ENCODE data around the gene PARD3.
"Not testable (repeated sequence)": the region's sequence is repeated elsewhere in the genome, so short reads cannot be mapped to it uniquely, and the experiment has no call there.

The PARD3 gene

DNA sequence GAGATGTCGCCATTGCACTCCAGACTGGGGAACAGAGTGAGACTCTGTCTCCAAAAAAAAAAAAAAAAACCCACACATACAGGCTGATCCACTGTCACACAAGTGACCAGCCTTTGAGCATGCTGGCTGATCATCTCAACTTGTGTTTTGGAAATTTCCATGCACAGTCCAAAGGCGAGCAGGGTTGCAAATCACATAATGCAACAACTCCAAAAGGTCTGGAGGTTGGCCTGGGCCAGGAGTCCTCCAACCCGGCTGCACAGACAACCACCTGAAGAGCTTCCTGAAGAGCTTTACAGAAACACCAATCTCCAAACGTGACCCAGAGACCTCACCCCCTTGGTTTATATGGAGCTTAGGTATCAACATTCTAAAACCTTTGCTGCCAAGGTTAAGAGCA lies 16.4 kb downstream of the PARD3 start:
- DNase-seq (ENCODE audit: low read depth, low spot score) = no peak

DNA sequence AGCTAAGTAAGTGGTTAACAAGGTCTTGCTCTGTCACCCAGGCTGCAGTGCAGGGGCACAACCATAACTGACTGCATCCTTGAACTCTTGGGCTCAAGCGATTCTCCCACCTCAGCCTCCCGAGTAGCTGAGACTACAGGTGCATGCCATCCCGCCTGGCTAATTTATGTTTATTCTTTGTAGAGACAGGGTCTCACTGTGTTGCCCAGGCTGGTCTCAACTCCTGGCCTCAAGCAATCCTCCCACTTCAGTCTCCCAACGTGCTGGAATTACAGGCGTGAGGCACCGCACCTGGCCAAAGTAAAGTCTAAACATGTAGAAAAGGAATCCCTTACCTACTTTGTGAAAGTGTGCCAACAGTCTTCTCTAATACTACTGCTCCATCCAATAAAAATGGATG lies 17.9 kb downstream of the PARD3 start:
- no peak for DNase-seq (ENCODE audit: low read depth, low spot score)

DNA sequence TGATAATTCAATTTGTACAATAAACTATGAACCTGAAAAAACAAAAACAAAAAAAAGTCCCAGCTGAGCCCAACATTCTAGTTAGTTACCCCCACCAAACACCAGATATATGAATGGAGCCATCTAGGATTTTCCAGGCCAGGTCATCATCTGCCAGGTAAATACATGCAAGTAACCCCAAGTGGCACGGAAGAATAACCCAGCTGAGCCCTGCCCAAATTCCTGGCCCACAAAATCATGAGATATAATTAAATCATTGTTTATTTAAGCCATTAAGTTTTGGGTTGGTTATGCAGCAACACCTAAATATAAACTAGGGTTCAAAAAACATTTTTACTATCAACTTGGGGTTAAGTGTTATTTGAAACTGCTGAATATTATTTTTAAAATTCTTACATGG lies 19.0 kb downstream of the PARD3 start:
- no peak for DNase-seq (ENCODE audit: low read depth, low spot score)

DNA sequence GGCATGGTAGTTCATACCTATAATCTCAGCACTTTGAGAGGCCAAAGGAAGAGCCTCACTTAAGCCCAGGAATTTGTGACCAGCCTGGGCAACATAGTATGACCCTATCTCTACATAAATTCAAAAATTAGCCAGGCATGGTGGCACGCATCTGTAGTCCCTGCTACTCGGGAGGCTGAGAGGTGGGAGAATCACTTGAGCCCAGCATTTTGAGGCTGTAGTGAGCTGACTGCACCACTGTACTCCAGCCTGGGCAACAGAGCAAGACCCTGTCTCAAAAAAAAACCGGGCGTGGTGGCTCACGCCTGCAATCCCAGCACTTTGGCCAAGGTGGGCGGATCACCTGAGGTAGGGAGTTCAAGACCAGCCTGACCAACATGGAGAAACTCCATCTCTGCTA lies 19.8 kb downstream of the PARD3 start:
- no peak for DNase-seq (ENCODE audit: low read depth, low spot score)

DNA sequence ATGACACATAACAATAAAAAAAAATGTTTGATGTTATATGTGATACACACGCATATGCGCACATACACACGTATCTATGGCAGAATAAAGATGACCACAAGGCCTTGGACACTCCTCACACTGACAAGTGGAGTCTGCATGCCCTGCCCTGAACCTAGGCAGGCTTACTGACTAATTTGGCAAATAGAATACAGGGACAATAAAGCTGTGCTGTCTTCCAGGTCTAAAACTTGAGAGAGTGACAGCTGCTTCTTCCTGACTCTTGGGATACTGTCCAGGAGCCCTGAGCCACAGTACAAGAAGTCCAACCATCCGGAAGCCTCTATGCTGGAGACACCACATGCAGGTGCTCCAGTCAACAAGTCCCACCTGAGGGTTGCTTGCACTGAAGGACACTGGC lies 20.3 kb downstream of the PARD3 start:
- DNase-seq (ENCODE audit: low read depth, low spot score) = no peak

DNA sequence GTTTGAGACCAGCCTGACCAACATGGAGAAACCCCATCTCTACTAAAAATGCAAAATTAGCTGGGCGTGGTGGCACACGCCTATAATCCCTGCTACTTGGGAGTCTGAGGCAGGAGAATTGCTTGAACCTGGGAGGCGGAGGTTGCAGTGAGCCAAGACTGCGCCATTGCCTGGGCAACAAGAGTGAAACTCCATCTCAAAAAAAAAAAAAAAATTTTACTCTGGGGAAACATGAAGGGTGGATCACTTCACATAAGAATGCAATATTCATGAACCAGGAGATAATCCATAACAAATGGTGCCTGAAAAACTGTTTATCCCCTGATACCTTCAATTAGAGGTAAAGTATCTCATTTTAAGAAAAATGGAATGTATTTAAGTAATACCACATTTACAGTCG lies 21.5 kb downstream of the PARD3 start:
- not testable (repeated sequence) for DNase-seq (ENCODE audit: low read depth, low spot score)

DNA sequence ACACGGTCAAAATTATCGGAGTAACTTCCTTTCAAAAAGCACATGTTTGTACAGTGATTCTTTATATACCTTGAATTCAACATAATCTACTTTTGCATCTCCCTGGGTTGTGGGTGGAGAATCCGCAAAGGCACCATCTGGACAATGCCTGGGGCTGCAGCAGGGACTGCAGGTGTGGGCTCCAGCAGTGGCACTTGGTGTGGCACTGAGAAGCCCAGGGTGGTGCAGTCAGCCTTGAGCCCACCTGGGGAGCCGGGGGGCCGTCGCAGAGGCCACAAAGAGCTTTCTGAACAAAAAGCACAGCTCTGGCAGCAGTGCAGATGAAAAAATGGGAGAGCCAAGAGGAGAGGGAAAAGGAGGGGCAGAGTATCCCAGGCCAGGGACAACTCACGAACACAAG lies 22.2 kb downstream of the PARD3 start:
- no peak for DNase-seq (ENCODE audit: low read depth, low spot score)

DNA sequence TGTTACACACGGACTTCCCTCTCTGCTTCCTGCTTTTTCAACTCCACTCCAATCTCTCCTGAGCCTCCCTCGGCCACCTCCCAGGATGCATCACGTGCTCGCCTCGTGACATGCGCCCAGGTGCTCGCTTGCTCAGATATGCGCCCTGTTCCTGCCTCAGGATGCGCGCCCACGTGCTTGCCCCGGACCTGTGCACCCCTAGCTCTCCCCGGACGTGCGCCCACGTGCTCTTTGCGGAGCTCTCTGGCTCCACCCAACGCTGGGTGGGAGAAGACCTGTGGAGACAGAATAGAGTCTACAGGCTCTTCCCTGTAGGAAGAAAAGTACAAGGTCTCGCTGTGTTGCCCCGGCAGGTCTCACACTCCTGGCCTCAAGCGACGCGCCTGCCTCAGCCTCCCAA lies 23.1 kb downstream of the PARD3 start:
- DNase-seq (ENCODE audit: low read depth, low spot score) = no peak

DNA sequence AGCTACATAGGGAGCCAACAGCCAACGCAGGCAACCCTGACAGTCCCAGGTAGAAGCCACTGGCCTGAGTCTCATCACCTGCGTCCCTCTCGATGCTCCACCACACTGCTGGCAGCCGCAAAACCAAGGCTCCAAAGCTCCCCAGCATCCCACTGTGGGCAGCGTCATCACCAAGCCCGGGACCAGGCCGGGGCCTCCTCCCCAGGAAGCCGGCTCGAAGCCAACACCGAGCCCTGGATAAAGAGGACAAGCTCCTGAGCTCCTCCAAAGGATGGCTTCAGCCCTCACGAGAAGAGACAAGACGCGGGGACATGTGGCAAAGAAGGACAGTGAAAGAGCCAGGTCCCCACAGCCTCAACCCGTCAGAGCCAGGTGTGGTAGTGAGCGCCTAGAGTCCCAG lies 23.9 kb downstream of the PARD3 start:
- DNase-seq (ENCODE audit: low read depth, low spot score) = no peak

DNA sequence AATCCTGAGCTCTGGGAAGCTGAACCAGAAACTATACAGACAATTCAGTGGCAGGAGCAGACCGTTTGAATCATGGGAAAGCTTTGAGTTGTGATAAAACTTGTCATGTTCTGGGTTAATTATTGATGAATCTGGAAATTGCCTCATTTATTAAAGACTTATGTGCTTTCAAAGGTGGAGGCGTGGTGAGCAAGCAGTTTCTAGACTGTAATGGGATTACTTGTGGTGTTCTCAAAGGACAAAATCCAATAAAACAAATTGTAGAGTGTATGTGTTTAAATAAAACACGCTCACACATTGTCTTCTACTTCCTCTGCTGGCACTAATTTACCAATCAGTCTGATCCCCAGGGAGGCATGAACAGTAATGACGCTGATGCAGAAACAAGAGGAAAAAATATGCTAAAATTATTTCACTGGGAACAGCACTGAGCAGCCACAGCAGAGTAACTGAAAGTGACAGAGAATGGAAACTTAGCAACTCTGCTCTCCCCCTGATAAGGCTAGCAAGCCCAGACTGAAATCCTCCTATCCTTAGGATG lies 25.1 kb downstream of the PARD3 start:
- no peak for DNase-seq (ENCODE audit: low read depth, low spot score)

DNA sequence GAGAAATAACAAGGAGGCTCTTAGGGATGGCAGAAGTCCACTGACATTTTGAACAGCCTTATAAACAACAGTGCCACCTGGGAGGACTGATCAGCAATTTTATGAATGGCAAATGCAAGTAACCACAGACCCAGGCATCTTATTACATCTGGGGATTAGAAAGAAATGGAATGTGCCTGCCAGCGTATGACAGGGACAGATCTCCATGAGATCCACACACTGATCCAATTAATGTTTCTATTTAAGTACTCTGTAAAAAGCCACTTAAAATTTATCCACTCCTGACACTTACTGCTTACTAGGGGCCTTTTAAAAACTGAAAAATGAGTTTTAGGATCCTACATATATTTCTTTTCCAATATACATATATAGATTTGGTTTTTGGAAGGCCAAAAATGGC lies 28.6 kb downstream of the PARD3 start:
- DNase-seq (ENCODE audit: low read depth, low spot score) = no peak

DNA sequence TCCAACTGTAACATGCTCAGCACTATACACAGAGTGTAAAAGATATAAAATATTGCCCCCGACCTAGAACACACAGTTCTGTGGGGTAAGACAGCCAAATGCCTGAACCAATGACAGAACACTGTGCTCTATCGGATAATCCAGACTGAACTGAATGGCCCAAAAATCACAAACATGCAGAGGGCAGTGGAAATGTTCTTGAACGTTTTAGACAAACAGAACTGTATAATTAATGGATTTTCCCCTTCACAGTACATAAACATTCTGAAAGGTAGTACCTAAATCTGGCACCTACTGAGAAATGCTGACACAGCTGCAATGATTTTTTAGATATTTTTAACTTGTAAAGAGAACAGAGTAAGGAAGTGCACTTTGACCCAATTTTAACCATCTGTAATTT lies 33.4 kb downstream of the PARD3 start:
- DNase-seq (ENCODE audit: low read depth, low spot score) = no peak

DNA sequence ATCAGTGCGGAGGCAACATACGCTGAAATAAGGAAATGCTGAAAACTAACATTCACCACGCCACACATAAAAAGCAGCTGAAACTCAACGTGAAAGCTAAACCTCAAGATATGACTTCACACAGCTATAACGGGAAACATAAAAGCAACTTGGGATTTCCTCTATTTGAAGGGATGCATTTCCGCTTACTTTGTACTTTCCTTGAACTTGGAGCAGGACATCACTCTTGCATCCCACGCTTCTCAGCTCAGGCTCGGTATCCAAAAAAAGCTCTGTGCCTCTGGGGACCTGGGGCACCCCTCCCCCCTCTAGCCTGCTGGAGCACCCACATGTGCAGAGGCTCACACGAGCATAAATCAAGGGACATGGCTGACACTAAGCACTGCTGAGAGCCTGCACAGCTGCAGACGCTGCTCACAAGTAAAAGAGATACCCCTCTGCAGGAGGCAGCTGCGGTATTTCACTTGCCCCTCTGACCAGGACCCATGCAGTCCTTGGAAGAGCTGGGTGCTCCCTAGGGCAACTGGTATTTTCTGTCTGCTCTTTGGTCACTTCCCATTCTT lies 34.2 kb downstream of the PARD3 start:
- peak; percentile 73 for DNase-seq (ENCODE audit: low read depth, low spot score)

DNA sequence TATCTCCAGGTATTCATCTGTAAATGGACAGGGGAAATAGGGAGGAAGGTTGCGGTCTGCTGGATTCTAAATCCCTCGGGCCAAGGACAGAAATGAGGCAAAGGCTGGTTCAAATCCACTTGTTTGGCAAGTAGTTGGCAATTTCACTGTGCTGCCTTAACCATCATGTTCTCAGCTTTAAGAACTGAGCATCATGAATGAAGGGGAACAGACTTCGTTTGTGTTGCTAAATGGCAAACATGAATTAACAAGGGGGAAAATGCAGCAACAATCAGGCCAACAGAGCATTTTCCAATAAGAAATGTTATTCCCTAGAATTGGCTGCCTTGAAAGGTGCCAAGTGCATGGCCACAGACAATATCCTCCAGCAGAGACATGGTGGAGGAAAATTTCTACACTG lies 36.9 kb downstream of the PARD3 start:
- DNase-seq (ENCODE audit: low read depth, low spot score) = no peak

DNA sequence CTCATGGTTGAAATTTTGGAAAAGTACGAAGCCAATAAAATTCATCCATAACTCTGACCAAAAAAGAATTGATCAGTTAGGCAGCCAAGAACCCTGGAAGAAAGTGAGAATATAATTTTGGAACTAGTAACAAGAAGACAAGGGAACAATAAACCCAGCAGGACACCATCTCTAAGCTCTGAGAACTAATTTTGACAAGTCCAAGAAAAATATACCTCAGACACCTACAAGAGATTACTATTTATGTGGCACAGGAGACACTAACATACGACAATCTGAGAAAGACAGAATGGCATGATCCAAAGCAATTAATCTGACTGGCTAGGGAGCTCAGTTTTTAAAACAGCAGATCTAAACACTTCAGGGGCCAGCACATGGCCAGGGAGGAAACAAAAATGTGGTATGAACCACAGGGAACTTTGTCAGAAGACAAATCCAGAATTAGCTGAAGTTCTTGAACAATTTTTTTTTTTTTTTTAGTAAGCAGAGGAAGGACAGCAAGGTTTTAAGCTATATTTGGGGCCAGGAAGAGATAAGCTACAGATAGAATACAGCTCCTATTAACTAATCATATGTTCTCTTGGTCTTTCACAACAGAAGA lies 38.9 kb downstream of the PARD3 start:
- DNase-seq (ENCODE audit: low read depth, low spot score) = no peak

DNA sequence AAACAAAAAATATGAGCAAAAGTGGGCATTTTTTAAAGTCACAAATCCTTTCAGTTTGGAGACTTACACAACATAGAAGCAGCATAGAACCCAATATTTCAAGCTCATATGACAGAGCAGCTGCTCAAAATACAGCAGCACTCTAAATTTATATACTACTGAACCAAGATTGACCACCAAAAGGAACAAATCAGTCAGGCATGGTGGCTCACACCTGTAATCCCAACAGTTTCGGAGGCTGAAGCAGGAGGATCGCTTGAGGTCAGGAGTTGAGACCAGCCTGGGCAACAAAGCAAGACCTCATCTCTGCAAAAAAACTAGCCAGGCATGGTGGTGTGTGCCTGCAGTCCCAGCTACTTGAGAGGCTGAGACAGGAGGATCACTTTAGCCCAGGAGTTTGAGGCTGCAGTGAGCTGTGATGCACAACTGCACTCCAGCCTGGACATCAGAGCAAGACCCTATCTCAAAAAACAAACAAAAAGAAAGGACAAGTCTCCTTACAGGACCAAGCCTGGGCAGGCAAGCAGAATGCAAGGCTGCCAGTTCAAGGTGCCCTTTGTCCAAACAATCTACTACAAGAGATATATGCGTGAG lies 40.0 kb downstream of the PARD3 start:
- DNase-seq (ENCODE audit: low read depth, low spot score) = no peak

DNA sequence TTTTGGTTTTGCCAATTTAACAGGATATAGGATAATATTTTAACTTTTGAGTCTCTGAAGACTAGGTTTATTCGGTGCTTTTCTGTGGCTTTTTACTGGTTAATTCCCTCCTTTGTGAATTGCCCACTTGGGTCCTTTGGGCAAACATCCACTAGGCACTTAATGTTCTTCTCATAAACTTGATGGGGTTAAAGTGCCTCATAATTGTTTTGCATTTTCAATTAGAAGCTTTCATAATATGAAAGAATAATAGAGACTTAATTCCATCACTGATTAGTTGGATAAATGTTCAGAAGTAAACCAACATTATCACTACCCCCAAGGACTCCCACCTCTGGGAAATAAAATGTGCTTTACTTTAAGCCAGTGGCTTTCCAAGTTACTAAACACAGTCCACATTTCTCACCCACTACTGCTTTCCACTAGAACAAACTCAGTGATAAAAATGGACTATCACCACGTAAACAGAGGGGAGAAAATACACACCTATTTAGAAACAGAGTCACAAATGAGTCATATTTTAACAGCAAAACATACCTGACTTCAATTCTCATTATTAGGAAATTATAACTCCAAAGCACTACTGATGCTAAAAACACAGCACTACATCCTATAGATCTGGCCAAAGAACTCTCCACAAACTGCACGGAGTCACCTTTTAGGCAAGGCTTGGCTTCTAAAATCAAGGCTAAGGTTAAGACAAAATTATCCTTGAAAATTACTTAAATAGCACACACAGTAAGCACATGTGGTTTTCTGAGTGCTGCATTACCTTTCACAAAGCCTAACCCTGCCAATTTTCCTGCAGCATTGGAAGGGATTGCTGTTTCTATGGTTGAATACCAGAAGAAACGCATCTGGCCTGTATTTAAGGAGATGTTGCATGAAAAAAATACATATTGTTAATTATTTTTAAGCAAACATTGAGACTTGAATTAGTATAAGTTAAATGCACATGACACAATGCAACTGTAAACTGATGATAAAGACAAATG lies 41.2 kb downstream of the PARD3 start:
- no peak for DNase-seq (ENCODE audit: low read depth, low spot score)

DNA sequence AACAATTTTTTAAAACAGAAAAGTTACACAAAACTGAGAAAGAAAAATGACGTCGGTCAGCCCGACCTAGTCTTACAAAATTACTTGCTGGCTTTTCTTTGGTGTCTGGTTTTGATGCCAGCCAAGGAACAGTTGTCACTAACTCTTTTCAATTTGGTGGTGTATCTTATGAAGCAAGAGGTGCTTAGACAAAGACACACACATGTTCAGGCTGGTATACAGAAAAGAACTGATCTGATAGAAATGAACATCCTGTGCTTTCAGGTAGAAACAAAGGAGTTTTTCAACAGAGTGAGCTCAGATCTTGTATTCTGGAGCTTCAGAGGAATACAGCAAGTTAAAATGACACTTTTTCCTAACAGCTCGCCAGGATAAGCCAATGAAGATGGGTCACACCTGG lies 43.6 kb downstream of the PARD3 start:
- DNase-seq (ENCODE audit: low read depth, low spot score) = no peak

DNA sequence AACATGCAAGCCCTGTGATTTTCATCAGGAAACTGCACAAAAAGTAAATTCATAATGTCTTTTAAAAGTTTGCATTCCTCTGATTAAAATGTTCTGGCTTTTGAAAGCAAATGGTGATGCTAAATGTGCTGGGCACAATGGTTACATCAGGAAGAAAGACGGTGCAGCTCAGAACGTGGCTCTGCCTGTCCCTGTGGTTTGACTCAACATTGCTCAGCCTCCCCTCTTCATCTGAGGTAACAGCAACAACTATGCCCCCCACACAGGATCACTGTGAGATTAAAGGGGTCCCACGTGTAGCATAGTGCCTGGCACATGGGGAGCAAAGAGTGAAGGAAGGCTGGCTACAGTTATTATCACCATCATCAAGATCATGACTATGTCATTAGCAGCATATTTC lies 44.0 kb downstream of the PARD3 start:
- no peak for DNase-seq (ENCODE audit: low read depth, low spot score)

DNA sequence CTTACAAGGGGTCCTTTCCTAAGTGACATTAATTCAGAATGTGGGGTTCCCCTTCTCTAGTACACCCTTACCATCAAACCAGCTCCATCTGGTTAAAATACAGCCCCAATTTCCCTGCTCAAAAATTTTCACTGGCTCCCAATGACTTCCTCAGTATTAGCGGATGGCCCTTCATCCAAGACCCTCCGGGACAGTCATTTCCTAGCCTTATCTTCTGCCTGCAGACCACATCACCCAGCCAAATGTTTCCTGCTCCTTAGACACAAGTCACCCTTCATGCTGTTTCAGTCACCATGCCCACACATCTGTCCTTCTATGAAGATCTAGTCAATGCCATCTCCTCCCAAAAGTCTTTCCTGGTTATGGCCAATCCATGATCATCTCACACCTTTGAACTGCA lies 45.2 kb downstream of the PARD3 start:
- no peak for DNase-seq (ENCODE audit: low read depth, low spot score)

DNA sequence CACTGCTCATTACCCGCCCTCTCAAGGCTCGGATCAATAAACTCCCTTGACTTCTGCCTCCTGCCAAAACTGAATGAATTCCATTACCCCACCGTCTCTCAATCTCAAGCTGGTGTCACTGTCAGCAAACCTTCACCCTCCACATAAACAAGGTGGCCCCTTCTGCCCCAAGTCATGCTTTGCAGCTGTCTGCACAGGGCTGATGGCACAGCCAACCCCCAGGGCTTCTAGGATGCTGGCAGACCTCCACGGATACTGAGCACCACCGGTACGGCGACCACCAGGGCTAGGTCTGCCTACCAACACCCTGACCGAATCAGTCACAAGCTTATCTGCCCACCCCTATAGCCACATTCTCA lies 46.1 kb downstream of the PARD3 start:
- no peak for DNase-seq (ENCODE audit: low read depth, low spot score)

DNA sequence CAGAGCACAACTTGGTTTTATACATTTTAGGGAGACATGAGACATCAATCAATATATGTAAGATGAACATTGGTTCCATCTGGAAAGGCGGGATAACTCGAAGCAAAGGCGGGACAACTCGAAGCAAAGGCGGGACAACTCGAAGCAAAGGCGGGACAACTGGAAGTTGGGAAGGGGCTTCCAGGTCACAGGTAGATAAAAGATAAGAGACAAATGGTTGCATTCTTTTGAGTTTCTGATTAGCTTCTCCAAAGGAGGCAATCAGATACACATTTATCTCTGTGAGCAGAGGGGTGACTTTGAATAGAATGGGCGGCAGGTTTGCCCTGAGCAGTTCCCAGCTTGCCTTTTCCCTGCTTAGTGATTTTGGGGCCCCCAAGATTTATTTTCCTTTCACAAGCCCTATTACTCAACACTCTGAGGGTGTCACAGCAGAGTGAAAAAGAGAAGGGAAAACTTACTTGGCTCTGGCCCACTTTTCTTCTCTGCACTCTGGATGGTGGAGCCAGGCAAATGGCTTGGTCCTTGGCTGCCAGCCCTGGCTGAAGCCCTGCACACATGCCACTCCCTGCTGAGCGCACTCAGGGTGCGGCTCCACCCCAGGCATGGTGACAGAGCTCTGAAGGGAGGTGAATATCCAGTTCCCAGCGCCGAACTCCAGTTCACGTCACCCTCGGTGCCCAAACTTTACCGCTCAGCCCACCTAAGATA lies 46.7 kb downstream of the PARD3 start:
- no peak for DNase-seq (ENCODE audit: low read depth, low spot score)
